ENCODE measurements around the gene RNU5B-1. TPM values are rescaled to one million over a fixed set of nuclear protein-coding genes. Genes with fewer than 3 reads are reported as not detected.

Gene RNU5B-1
- total RNA-seq, 1 experiment from 2014 or later = not detected

- ChIA-PET CTCF (interaction anchor here (0.6 to 2.3 kb wide), 3 partner anchors 11 to 57 kb away, joined by 3 to 9 read pairs (median 3); no protein-coding TSS in a partner anchor), POLR2A (no interaction called here)
- Mint-ChIP-seq H3K4me3 (ENCODE audit: unreplicated experiment) (no peak overlapping the region), H3K27ac (ENCODE audit: low read depth, unreplicated experiment) (no peak overlapping the region), H3K9me3 (ENCODE audit: unreplicated experiment) (no peaks in the 10 kb centered on the region), H3K36me3 (ENCODE audit: insufficient read depth, unreplicated experiment) (no peaks in the 10 kb centered on the region), H3K4me1 (ENCODE audit: insufficient read depth, unreplicated experiment) (no peaks in the 10 kb centered on the region), H3K27me3 (ENCODE audit: insufficient read depth, unreplicated experiment) (no peaks in the 10 kb centered on the region)
- intact Hi-C loops (cut with micrococcal nuclease) = no loop called here
- BruUV-seq (replicated peaks) = no TSS peak
- TF ChIP-seq, protein P1, sequence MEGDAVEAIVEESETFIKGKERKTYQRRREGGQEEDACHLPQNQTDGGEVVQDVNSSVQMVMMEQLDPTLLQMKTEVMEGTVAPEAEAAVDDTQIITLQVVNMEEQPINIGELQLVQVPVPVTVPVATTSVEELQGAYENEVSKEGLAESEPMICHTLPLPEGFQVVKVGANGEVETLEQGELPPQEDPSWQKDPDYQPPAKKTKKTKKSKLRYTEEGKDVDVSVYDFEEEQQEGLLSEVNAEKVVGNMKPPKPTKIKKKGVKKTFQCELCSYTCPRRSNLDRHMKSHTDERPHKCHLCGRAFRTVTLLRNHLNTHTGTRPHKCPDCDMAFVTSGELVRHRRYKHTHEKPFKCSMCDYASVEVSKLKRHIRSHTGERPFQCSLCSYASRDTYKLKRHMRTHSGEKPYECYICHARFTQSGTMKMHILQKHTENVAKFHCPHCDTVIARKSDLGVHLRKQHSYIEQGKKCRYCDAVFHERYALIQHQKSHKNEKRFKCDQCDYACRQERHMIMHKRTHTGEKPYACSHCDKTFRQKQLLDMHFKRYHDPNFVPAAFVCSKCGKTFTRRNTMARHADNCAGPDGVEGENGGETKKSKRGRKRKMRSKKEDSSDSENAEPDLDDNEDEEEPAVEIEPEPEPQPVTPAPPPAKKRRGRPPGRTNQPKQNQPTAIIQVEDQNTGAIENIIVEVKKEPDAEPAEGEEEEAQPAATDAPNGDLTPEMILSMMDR (IDR thresholded peaks at IDR 0.05; ENCODE audit: unreplicated experiment) = no peak
- no peak for DNase-seq (ENCODE audit: unreplicated experiment)
These were observed 25.7 kb downstream of the RNU5B-1 start for GRCh38 chr15:65329984-65330735.

- POLR2A ChIA-PET = no interaction called here
- Mint-ChIP-seq H3K4me3 (ENCODE audit: unreplicated experiment) (no peak overlapping the region), H3K27ac (ENCODE audit: low read depth, unreplicated experiment) (no peak overlapping the region), H3K36me3 (ENCODE audit: insufficient read depth, unreplicated experiment) (no peaks in the 10 kb centered on the region), H3K27me3 (ENCODE audit: insufficient read depth, unreplicated experiment) (no peaks in the 10 kb centered on the region), H3K4me1 (ENCODE audit: insufficient read depth, unreplicated experiment) (no peaks in the 10 kb centered on the region), H3K9me3 (ENCODE audit: unreplicated experiment) (no peaks in the 10 kb centered on the region)
- DNase-seq (ENCODE audit: unreplicated experiment) = no peak
- no TSS peak for BruUV-seq (replicated peaks)
- TF ChIP-seq, protein P1 (IDR thresholded peaks at IDR 0.05; ENCODE audit: unreplicated experiment) = no peak
- CTCF ChIA-PET = interaction anchor here (1.0 to 2.3 kb wide), 2 partner anchors 12 to 54 kb away, joined by 3 to 9 read pairs; no protein-coding TSS in a partner anchor
- intact Hi-C loops (cut with micrococcal nuclease) = no loop called here
These were observed 26.6 kb downstream of the RNU5B-1 start for GRCh38 chr15:65330934-65331645.

DNA sequence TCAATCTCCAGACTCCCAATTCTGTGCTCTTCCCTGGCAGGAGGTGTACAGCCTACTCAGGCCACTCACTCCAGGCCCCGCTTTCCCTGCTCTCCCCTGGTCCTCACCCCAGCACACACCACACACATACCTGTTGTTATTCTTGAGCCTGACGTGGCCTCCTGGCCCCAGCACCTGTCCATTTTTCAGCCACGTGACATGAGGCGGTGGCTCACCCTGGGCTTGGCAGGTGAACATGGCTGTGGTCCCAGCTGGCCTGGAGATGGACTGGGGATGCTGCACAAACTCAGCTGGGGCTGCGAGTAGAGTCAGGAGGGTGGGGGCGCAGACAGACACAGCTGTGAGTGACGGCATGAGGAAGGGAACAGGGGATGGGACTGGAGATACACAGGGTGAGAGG lies 27.3 kb downstream of the RNU5B-1 start:
- Mint-ChIP-seq H3K27me3 (ENCODE audit: insufficient read depth, unreplicated experiment) (no peaks in the 10 kb centered on the region), H3K36me3 (ENCODE audit: insufficient read depth, unreplicated experiment) (no peaks in the 10 kb centered on the region), H3K4me3 (ENCODE audit: unreplicated experiment) (no peak overlapping the region), H3K9me3 (ENCODE audit: unreplicated experiment) (no peaks in the 10 kb centered on the region), H3K4me1 (ENCODE audit: insufficient read depth, unreplicated experiment) (no peaks in the 10 kb centered on the region), H3K27ac (ENCODE audit: low read depth, unreplicated experiment) (no peak overlapping the region)
- no peak for DNase-seq (ENCODE audit: unreplicated experiment)
- no TSS peak for BruUV-seq (replicated peaks)
- ChIA-PET CTCF (interaction anchor here (2.3 kb wide), 1 partner anchor 13 kb away, joined by 9 read pairs; no protein-coding TSS in a partner anchor), POLR2A (no interaction called here)
- TF ChIP-seq, protein P1 (IDR thresholded peaks at IDR 0.05; ENCODE audit: unreplicated experiment) = no peak
- intact Hi-C loops (cut with micrococcal nuclease) = no loop called here

DNA sequence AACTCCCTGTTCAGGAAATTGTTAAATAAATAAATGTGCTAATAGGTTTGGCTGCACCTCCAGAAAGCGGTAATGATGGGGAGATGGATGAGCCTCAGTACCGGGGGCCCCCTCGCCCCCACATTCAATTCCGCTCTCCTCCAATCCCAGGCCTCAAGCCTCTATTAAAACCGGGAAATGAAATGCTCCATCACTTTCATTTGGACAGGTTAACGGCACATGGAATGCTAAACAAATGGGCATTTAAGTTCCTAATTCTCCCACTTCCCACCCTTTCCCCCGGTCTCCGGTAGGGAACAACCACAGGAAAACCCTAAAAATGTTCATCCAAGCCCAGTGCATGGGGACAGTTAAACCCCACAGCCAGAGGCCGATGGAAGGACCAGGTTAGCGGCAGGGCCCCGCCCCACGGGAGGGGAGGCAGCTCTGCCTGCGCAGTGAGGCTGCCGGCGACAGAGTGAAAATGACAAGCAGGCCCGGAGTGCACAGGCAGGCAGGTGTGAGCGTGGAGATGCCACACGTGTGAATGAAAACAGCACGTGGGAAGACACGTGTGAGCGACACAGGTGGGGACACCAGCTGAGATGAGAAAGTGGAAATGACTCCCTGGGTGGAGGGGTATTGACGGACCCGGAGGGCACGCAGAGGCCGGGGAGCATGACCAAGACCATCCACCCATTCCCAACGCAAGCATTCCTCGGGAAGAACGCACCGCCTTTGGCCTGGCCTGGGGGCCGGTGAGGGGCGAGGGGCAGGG lies 28.1 kb downstream of the RNU5B-1 start:
- Mint-ChIP-seq H3K27me3 (ENCODE audit: insufficient read depth, unreplicated experiment) (no peaks in the 10 kb centered on the region), H3K27ac (ENCODE audit: low read depth, unreplicated experiment) (no peak overlapping the region), H3K36me3 (ENCODE audit: insufficient read depth, unreplicated experiment) (no peaks in the 10 kb centered on the region), H3K9me3 (ENCODE audit: unreplicated experiment) (no peaks in the 10 kb centered on the region), H3K4me3 (ENCODE audit: unreplicated experiment) (no peak overlapping the region), H3K4me1 (ENCODE audit: insufficient read depth, unreplicated experiment) (no peaks in the 10 kb centered on the region)
- no peak for DNase-seq (ENCODE audit: unreplicated experiment)
- intact Hi-C loops (cut with micrococcal nuclease) = no loop called here
- CTCF ChIA-PET = no interaction called here
- POLR2A ChIA-PET = interaction anchor here (0.7 kb wide), 1 partner anchor 65 kb away, joined by 3 read pairs; no protein-coding TSS in a partner anchor
- TF ChIP-seq, protein P1 (IDR thresholded peaks at IDR 0.05; ENCODE audit: unreplicated experiment) = no peak
- no TSS peak for BruUV-seq (replicated peaks)
